HT1080 (cell line): ENCODE measurements around the gene RNF215. TPM values are rescaled to one million over a fixed set of nuclear protein-coding genes. Genes with fewer than 3 reads are reported as not detected.
"Not testable (repeated sequence)": the region's sequence is repeated elsewhere in the genome, so short reads cannot be mapped to it uniquely, and the experiment has no call there.

Experiments
- DNase-seq: peaks from one replicate; pipeline ENCODE4 v3.0.0-alpha.2; 2015; ENCODE audit warnings: low read depth
- total RNA-seq: library from RNA; depleted of rRNA; stranded (reverse); fragments of >200 nt; shearing (Covaris generic); gene quantifications from 2 replicates; pipeline ENCODE4 v1.2.3, GENCODE V29; 2014

Gene RNF215
- total RNA-seq, 1 experiment from 2014 or later: 14.6 TPM

- DNase-seq: no peak
Observed at GRCh38 chr22:30421695-30422480, 34.7 kb upstream of the RNF215 start.

- peak; percentile 73 for DNase-seq
Observed at GRCh38 chr22:30420347-30421125, 33.3 kb upstream of the RNF215 start.

DNA sequence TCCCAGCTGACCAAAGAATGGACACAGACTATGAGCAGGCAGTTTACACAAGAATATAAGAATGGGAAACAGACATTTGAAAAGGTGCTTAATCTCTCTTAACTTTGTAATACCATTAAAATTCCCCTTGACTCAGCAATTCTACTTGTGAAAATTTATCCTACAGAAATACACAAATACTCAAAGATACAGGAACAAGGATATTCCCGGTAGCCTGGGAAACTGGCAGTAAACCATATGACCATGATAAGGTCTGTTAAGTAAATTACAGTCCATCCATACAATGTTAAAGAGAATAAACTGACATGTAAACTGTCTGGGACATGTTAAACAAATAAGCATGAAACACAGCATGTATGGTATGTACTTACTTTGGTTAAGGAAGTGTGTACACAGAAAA, 29.6 kb upstream of the RNF215 start:
- no peak for DNase-seq

- no peak for DNase-seq
Observed at GRCh38 chr22:30416403-30416802, 29.2 kb upstream of the RNF215 start.

DNA sequence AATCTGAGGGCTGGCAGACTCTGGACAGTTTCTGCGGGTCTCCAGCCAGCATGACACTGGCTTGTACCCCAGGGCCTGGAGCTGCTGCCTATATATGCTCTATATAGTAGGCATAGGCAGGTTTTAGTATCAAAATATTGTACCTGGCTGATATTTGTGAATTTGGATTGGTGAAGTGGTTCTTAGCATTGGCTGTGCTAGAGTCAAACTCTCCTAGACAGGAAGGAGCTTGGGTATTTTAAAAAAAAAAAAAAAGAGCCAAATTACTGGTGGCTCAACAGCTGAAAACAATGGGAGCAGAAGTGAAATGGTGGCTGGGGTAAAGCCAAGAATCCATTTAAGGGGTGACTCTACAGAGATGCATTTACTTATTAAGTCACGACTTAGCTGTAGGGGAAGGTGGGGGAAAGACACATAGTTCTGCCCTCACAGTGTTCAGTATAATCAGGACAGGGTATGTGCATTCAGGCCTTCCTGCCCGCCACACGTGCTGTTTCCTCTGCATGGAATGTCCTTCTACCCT, 27.4 kb upstream of the RNF215 start:
- DNase-seq: no peak

DNA sequence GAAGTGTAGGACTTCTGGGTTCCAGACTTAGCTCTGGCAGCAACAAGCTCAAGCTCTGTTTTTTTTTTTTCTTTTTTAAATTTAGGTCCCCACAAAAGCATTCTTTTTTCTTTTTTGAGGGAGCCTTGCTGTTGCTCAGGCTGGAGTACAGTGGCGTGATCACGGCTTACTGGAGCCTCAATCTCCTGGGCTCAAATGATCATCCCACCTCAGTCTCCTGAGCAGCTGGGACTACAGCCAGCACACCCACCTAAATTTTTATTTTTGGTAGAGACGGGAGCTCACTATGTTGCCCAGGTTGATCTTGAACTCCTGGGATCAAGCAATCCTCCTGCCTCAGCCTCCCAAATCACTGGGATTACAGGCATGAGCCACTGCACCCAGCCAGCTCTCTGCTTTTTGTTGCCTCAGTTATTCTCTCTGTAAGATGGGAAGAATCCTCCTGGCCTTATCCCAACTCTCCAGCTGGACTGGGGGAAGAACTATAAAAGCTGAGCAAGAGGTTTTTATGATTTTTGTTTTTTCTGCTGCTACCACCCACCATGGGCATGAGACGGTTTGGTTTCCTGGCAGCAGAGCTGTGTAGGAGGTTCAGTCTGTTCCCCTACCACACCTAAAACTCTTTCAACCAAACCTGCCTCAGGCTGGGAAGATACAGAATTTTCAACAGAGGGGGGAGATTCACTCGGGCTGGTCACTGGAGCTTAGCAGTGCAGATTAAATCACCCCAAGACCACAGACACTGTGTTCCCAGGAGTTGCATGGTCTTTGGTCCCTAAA, 26.7 kb upstream of the RNF215 start:
- no peak for DNase-seq

GRCh38 chr22:30413001-30413400, 25.8 kb upstream of the RNF215 start:
- no peak for DNase-seq

GRCh38 chr22:30411780-30412179, 24.6 kb upstream of the RNF215 start:
- DNase-seq: peak; percentile 32

- peak; percentile 79 for DNase-seq
Observed at GRCh38 chr22:30408388-30409102, 21.3 kb upstream of the RNF215 start.

GRCh38 chr22:30406400-30406799, 19.2 kb upstream of the RNF215 start:
- DNase-seq: no peak

DNA sequence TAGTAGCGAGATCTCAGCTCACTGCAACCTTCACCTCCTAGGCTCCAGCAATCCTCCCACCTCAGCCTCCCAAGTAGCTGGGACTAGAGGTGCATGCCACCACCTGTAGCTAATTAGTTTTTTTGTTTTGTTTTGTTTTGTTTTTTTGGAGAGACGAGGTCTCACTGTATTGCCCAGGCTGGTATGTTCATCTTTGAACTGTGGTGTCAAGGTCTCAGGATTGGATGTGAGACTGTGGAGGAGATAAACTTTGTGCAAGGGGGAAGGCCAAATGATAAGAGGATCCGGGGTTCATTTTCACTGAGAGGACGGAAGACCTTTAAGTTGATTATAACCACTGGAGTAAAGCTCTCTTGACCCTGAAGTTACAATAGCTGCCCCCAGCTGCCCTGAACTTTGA, 18.5 kb upstream of the RNF215 start:
- no peak for DNase-seq

- DNase-seq: no peak
Observed at GRCh38 chr22:30404307-30404706, 17.1 kb upstream of the RNF215 start.

DNA sequence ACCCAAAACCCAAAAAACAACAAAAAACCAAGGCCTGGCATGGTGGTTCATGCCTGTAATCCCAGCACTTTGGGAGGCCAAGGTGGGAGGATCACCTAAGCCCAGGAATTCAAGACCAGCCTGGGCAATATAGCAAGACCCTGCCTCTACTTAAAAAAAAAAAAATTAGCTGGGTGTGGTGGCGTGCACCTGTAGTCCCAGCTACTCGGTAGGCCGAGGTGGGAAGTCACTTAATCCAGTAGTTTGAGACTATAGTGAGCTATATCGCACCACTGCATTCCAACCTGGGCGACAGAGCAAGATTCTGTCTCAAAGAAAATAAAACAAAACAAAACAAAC, 15.5 kb upstream of the RNF215 start:
- DNase-seq: not testable (repeated sequence)

GRCh38 chr22:30402028-30402765, 15.0 kb upstream of the RNF215 start:
- no peak for DNase-seq

DNA sequence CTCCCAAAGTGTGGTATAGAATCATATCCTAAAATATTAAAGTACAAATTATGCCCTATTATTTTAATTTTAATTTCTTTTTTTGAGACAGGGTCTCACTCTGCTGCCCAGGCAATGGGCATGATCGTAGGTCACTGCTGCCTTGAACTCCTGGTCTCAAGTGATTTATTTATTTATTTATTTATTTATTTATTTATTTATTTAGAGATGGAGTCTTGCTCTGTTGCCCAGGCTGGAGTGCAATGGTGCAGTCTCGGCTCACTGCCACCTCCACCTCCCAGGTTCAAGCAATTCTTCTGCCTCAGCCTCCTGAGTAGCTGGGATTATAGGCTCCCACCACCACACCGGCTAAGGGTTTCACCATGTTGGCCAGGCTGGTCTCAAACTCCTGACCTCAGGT, 13.8 kb upstream of the RNF215 start:
- not testable (repeated sequence) for DNase-seq

DNA sequence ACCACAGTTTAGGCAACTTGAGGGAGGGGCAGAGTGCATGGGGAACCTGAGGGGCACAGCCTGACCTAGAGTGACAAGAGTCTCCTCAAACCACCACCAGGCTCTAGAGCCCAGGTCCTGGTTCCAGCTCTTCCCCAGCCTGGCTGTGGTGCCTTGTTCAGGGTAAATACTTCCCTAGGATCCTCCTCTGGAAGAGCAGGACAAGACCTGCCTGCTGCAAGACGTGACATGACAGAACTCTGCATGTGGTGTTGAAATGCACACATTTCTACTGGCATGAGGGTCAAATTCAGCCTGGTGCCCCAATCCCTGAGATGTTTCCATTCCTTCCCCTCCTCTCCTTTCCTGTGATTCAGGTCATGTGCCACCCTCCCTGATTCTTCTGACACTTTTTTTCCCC, 12.9 kb upstream of the RNF215 start:
- no peak for DNase-seq

DNA sequence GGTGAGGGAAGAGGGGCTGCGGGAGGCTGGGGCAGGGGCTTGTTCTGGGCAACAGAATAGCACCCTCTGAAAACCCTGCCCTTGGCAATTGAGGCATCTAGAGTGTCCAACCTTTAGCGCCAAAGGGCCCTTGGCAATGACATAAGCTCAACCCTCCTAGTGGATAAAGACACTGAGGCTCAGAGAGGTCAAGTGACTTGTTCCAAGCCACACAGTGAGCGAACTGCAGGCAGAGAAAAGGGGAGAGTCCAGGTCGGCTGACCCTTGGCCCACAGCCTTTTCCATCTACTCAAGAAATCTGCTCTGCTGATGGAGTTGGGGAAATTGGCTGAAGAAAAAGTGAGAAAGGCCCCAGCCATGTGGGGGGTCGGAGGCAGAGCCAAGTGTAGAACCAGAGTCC, 12.5 kb upstream of the RNF215 start:
- no peak for DNase-seq

- DNase-seq: no peak
Observed at GRCh38 chr22:30398685-30399680, 11.8 kb upstream of the RNF215 start.
